ENCODE results near the gene KCNMB1. TPM values are rescaled to one million over a fixed set of nuclear protein-coding genes. Genes with fewer than 3 reads are reported as not detected.

KCNMB1 gene
- total RNA-seq, 4 donors from 2014 or later = 0.22 to 1.8 (median 1.1) TPM

DNA sequence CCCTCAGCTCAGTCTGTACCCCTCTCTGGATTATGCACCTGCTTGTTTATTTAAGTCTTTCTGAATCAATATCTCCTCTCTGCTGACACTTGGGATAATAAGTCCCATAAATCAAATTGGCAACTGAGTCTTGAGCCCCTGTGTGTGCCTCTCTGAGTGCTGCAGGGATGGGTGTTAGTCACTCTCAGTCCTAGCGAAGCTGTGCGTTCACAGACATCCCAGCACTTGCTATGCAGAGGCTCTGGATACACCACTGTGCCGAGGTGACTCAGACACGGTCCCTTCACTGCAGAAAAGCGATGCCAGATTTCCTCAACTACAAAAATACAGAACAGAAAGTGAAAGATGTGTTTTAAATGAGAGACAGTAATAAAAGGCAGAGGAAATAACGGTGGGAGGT is 4.1 kb upstream of the KCNMB1 start:
- TF ChIP-seq EP300 (IDR thresholded peaks at IDR 0.05) (no peak), POLR2A (IDR thresholded peaks at IDR 0.05) (no peak)
- TF ChIP-seq, protein P1, sequence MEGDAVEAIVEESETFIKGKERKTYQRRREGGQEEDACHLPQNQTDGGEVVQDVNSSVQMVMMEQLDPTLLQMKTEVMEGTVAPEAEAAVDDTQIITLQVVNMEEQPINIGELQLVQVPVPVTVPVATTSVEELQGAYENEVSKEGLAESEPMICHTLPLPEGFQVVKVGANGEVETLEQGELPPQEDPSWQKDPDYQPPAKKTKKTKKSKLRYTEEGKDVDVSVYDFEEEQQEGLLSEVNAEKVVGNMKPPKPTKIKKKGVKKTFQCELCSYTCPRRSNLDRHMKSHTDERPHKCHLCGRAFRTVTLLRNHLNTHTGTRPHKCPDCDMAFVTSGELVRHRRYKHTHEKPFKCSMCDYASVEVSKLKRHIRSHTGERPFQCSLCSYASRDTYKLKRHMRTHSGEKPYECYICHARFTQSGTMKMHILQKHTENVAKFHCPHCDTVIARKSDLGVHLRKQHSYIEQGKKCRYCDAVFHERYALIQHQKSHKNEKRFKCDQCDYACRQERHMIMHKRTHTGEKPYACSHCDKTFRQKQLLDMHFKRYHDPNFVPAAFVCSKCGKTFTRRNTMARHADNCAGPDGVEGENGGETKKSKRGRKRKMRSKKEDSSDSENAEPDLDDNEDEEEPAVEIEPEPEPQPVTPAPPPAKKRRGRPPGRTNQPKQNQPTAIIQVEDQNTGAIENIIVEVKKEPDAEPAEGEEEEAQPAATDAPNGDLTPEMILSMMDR (IDR thresholded peaks at IDR 0.05) = no peak
- H3K4me3 ChIP-seq = no peak overlapping the region
- H3K4me1 ChIP-seq = peaks cover 0 to 7% (median 0%) of the 10 kb centered on the region in 4 donors
- WGBS, 2 donors = 59 to 62% methylated on average over 6 of the region's 6 CpGs
- no peak for DNase-seq (ENCODE audit: low spot score in 2 of 2)
- no peaks in the 10 kb centered on the region for H3K9me3 ChIP-seq
- H3K27me3 ChIP-seq = no peaks in the 10 kb centered on the region
- H3K27ac ChIP-seq = no peak overlapping the region
- H3K36me3 ChIP-seq = no peaks in the 10 kb centered on the region

DNA sequence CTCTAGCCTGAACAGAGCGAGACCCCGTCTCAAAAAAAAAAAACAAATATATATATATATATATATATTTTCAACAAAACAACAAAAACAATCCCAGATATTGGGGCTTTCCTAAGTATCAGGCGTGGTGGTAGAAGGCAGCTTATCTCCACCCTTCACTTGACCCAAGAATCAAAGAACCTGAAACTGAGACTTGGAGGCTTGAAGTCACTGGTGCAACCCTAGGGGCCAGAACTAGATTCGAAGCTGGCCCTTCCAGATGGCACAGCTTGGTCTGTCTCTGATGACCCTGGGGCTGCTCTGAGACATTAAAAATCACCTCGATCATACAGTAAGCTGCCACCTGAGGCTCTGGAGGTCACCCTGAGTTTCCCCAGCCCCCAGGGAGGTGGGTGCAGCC is 1.3 kb upstream of the KCNMB1 start:
- Histone ChIP-seq H3K36me3 (no peaks in the 10 kb centered on the region), H3K27ac (no peak overlapping the region), H3K27me3 (no peaks in the 10 kb centered on the region), H3K4me1 (peaks cover 0 to 7% (median 0%) of the 10 kb centered on the region in 4 donors), H3K9me3 (no peaks in the 10 kb centered on the region), H3K4me3 (no peak overlapping the region)
- WGBS, 2 donors = 78 to 82% methylated on average over 5 of the region's 5 CpGs
- TF ChIP-seq, protein P1 (IDR thresholded peaks at IDR 0.05) = no peak
- TF ChIP-seq EP300 (IDR thresholded peaks at IDR 0.05) = no peak
- no peak for TF ChIP-seq POLR2A (IDR thresholded peaks at IDR 0.05)
- no peak for DNase-seq (ENCODE audit: low spot score in 2 of 2)

DNA sequence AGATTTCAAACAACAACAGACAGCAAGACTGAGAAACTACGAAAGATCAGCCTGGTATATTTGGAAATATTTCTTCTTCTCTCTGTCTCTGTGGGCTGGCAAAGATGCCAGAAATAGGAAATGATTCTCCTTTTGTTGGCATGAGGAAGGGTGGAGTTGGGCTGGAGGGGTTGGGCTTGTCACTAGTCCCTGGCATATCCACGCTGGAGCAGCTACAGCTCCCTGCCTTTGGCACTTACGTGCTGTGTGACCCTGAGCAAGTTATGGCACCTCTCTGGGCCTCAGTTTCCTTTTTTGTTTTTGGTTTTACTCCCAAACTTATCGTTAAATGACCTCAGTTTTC is 354 bp upstream of the KCNMB1 start:
- no peaks in the 10 kb centered on the region for H3K27me3 ChIP-seq
- H3K36me3 ChIP-seq = no peaks in the 10 kb centered on the region
- peak overlapping the region in 2 of 4 donors; percentile 16 to 25 for H3K27ac ChIP-seq
- TF ChIP-seq POLR2A (IDR thresholded peaks at IDR 0.05) (no peak), EP300 (IDR thresholded peaks at IDR 0.05) (no peak)
- TF ChIP-seq, protein P1 (IDR thresholded peaks at IDR 0.05) = no peak
- peaks cover 0 to 7% (median 0%) of the 10 kb centered on the region in 4 donors for H3K4me1 ChIP-seq
- peak overlapping the region in 1 of 4 donors; percentile 38 for H3K4me3 ChIP-seq
- 60 to 63% methylated on average over 4 of the region's 4 CpGs for WGBS, 2 donors
- DNase-seq (ENCODE audit: low spot score in 2 of 2) = no peak
- H3K9me3 ChIP-seq = no peaks in the 10 kb centered on the region

DNA sequence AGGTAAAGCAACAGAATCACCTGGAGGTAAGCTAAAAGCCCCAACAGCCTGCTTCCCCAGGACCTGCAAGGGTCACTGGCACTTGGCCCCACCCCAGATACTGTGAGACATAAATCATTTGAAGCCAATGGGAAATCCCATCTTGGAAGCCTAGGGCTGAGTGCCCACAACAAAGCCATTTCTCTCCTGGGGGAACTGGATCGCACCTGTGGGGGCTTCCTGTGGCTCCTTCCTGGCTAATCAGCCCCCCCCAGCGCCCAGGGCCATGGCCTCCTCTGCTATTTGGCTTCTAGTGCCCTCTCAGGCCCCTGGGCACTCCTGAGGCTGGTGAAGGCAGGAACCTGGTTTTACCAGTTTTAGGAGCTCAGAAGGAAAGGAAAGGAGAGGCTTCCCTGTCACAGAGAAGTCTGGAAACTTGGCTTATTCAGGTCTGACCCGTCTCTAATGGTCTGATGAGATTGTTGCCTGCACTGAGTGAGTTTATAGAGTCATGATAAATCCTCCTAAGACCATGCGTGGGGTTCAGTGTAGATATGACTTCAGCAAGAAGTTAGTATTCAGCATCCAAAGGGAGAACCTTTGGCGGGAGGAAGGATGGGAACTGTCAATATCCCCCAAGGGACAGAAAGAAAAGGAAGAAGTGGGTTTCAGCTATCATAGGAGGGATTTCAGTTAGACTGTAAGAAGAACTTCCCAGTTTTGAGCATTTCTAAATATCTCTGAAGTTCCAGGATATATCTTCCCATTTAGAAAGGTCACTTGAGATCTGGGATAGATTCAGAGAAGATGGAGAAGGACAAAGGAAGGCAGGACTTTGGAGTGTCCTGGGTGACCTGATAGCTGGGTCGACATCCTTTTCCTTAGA is 1.2 kb downstream of the KCNMB1 start:
- 71 to 78% methylated on average over 5 to 6 of the region's 6 CpGs for WGBS, 2 donors
- Histone ChIP-seq H3K9me3 (no peaks in the 10 kb centered on the region), H3K4me3 (peak overlapping the region in 1 of 4 donors; percentile 38), H3K36me3 (no peaks in the 10 kb centered on the region), H3K4me1 (peaks cover 0 to 7% (median 0%) of the 10 kb centered on the region in 4 donors), H3K27ac (peak overlapping the region in 1 of 4 donors; percentile 25), H3K27me3 (no peaks in the 10 kb centered on the region)
- TF ChIP-seq EP300 (IDR thresholded peaks at IDR 0.05) (no peak), POLR2A (IDR thresholded peaks at IDR 0.05) (no peak)
- TF ChIP-seq, protein P1 (IDR thresholded peaks at IDR 0.05) = no peak
- no peak for DNase-seq (ENCODE audit: low spot score in 2 of 2)

DNA sequence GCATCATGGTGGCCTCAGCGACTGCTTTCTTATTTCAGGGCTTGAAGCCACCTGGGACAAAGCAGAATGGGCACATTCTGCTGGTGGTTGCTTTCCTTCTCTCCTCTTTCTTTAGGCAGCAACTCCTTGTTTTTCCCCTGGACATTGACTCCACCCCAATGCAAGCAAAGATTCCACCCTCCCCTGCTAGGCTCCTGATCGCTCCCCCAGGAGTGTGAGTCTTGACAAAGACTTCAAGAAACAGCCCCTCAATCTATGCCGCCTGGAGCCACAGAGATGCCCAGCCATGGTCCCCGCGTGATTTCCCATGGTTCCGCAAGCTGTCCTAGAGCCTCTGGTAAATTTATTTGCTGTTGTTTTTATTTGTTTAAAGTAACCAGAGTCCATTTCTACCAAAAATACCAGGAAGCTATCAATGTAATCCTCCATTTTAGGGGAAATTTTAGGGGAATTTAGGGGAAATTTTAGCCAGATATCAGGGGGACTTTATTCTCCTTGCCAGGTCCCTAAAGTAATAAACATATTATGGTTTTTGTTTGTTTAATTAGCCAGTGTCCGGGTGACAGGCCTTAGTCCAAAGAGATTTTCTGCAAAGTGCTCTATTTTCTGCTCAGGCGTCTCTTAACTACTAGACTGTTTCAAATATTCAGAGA is 2.3 kb downstream of the KCNMB1 start:
- no peak overlapping the region for H3K4me3 ChIP-seq
- no peaks in the 10 kb centered on the region for H3K9me3 ChIP-seq
- 74 to 81% methylated on average over 8 of the region's 8 CpGs for WGBS, 2 donors
- TF ChIP-seq EP300 (IDR thresholded peaks at IDR 0.05) (no peak), POLR2A (IDR thresholded peaks at IDR 0.05) (no peak)
- TF ChIP-seq, protein P1 (IDR thresholded peaks at IDR 0.05) = no peak
- H3K36me3 ChIP-seq = no peaks in the 10 kb centered on the region
- no peak overlapping the region for H3K27ac ChIP-seq
- no peaks in the 10 kb centered on the region for H3K27me3 ChIP-seq
- DNase-seq (ENCODE audit: low spot score in 2 of 2) = no peak
- H3K4me1 ChIP-seq = peaks cover 0 to 7% (median 0%) of the 10 kb centered on the region in 4 donors
